ENCODE measurements around the gene PHLDB1.
"Not testable (repeated sequence)": the region's sequence is repeated elsewhere in the genome, so short reads cannot be mapped to it uniquely, and the experiment has no call there.

GRCh38 chr11:118577995-118578394, 29.4 kb upstream of the PHLDB1 start:
- TF ChIP-seq POLR2A (IDR thresholded peaks at IDR 0.05; ENCODE audit: low read depth, low read length); POLR2AphosphoS5 (IDR thresholded peaks at IDR 0.05; ENCODE audit: insufficient read depth, low read depth, low read length); CTCF (IDR thresholded peaks at IDR 0.05; ENCODE audit: extremely low read depth in 1 of 2, insufficient read depth in 1 of 2, low read depth in 1 of 2, low read length in 2 of 2); EZH2 (IDR thresholded peaks at IDR 0.05; ENCODE audit: borderline replicate concordance, low read depth, low read length, severe bottlenecking); MYC (IDR thresholded peaks at IDR 0.05; ENCODE audit: low read depth, low read length): not testable (repeated sequence)
